ENCODE data around the gene RHOF.
"Not testable (repeated sequence)": the region's sequence is repeated elsewhere in the genome, so short reads cannot be mapped to it uniquely, and the experiment has no call there.

Gene RHOF

GRCh38 chr12:121791671-121792551 lies 1.6 kb downstream of the RHOF start:
- no peak for DNase-seq

- not testable (repeated sequence) for DNase-seq
Observed at GRCh38 chr12:121790785-121791184, 2.7 kb downstream of the RHOF start.

- DNase-seq, result peak; percentile 61
Observed at GRCh38 chr12:121789800-121790728, 3.4 kb downstream of the RHOF start.

GRCh38 chr12:121789233-121789781 lies 4.2 kb downstream of the RHOF start:
- no peak for DNase-seq

- DNase-seq, result no peak
Observed at GRCh38 chr12:121788176-121788818, 5.2 kb downstream of the RHOF start.

GRCh38 chr12:121787063-121788025 lies 6.1 kb downstream of the RHOF start:
- DNase-seq, result no peak

GRCh38 chr12:121786440-121786825 lies 7.1 kb downstream of the RHOF start:
- peak; percentile 38 for DNase-seq

- no peak for DNase-seq
Observed at GRCh38 chr12:121784460-121784859, 9.0 kb downstream of the RHOF start.

- DNase-seq, result no peak
Observed at GRCh38 chr12:121783766-121784165, 9.7 kb downstream of the RHOF start.

- no peak for DNase-seq
Observed at GRCh38 chr12:121781998-121782979, 11.2 kb downstream of the RHOF start.

GRCh38 chr12:121781484-121781997 lies 11.9 kb downstream of the RHOF start:
- no peak for DNase-seq

GRCh38 chr12:121780429-121780828 lies 13.1 kb downstream of the RHOF start:
- DNase-seq, result no peak

GRCh38 chr12:121779422-121779895 lies 14.0 kb downstream of the RHOF start:
- DNase-seq, result no peak

GRCh38 chr12:121778567-121779421 lies 14.7 kb downstream of the RHOF start:
- no peak for DNase-seq

- peak; percentile 80 for DNase-seq
Observed at GRCh38 chr12:121776190-121777098, 17.0 kb downstream of the RHOF start.

GRCh38 chr12:121775501-121775900 lies 18.0 kb downstream of the RHOF start:
- no peak for DNase-seq

- no peak for DNase-seq
Observed at GRCh38 chr12:121774968-121775474, 18.5 kb downstream of the RHOF start.
